Fibroblast of lung (primary cell): ENCODE data around the gene ATP10A. TPM values are rescaled to one million over a fixed set of nuclear protein-coding genes. Genes with fewer than 3 reads are reported as not detected.

Experiments
- DNase-seq, 2 donors: peaks; one replicate each; pipeline versions ENCODE4 v3.0.0 to v3.0.0-alpha.2; 2010; ENCODE audit warnings: low read depth in 2 of 2
- H2AFZ ChIP-seq: 2 replicates; pipeline ENCODE4 v1.5.1; 2012; ENCODE audit warnings: low read length, control low read depth, inconsistent platforms
- H3K27ac ChIP-seq: 2 replicates; pipeline ENCODE4 v1.5.1; 2011; ENCODE audit warnings: low read length, control low read depth; ENCODE audit not compliant: insufficient read depth
- H3K27me3 ChIP-seq: 2 replicates; pipeline ENCODE4 v1.5.1; 2011; ENCODE audit warnings: mild to moderate bottlenecking, low read length; ENCODE audit not compliant: control insufficient read depth, insufficient read depth
- H3K36me3 ChIP-seq: 2 replicates; pipeline ENCODE4 v1.5.1; 2011; ENCODE audit warnings: low read length; ENCODE audit not compliant: control insufficient read depth, insufficient read depth
- H3K4me1 ChIP-seq: 2 replicates; pipeline ENCODE4 v1.5.1; 2011; ENCODE audit warnings: low read length; ENCODE audit not compliant: control insufficient read depth, insufficient read depth; ENCODE audit errors: extremely low read depth
- H3K4me2 ChIP-seq: 2 replicates; pipeline ENCODE4 v1.5.1; 2011; ENCODE audit warnings: low read length, control low read depth; ENCODE audit not compliant: insufficient read depth; ENCODE audit errors: extremely low read depth
- H3K4me3 ChIP-seq, 4 experiments: fragments of 200-600 bp in 1 of 4; sonication (generic) in 1 of 4; replicated peaks in 1 of 4; 2 replicates each; pipeline ENCODE4 v1.5.1; 2011 to 2016; ENCODE audit warnings: low read length in 4 of 4, low read depth in 3 of 4, mild to moderate bottlenecking in 3 of 4, control low read depth in 2 of 4, inconsistent platforms in 1 of 4, mixed read lengths in 1 of 4; ENCODE audit not compliant: insufficient read depth in 1 of 4; ENCODE audit errors: control extremely low read depth in 1 of 4
- H3K79me2 ChIP-seq: 2 replicates; pipeline ENCODE4 v1.5.1; 2012; ENCODE audit warnings: mild to moderate bottlenecking, low read length, inconsistent platforms; ENCODE audit not compliant: control insufficient read depth, insufficient read depth
- H3K9ac ChIP-seq: 2 replicates; pipeline ENCODE4 v1.5.1; 2011; ENCODE audit warnings: mild to moderate bottlenecking, low read length, control low read depth; ENCODE audit not compliant: insufficient read depth
- H3K9me3 ChIP-seq: 2 replicates; pipeline ENCODE4 v1.5.1; 2012; ENCODE audit warnings: low read depth, low read length; ENCODE audit not compliant: control insufficient read depth, insufficient read depth
- H4K20me1 ChIP-seq: 2 replicates; pipeline ENCODE4 v1.5.1; 2011; ENCODE audit warnings: low read length; ENCODE audit not compliant: control insufficient read depth, insufficient read depth; ENCODE audit errors: extremely low read depth
- EZH2 ChIP-seq: IDR thresholded peaks from 2 replicates; pipeline ENCODE4 v1.5.1; 2012; ENCODE audit warnings: low read length, control low read depth, mild to moderate bottlenecking; ENCODE audit errors: missing control alignments
- polyA plus RNA-seq, 2 donors: library from polyadenylated mRNA; depleted of rRNA in 1 of 2; stranded (reverse) in 1 of 2; unstranded in 1 of 2; fragments of >200 nt; gene quantifications; 2 replicates each; pipeline ENCODE4 v1.2.1, GENCODE V29; 2011 to 2012; ENCODE audit warnings: missing spikeins in 1 of 2
- total RNA-seq: library from RNA; depleted of rRNA; stranded (reverse); fragments of >200 nt; gene quantifications from 2 replicates; pipeline ENCODE4 v1.2.1, GENCODE V29; 2014
- TF ChIP-seq, protein P1 (sequence below), 2 donors: IDR thresholded peaks in 1 of 2; conservative IDR thresholded peaks in 1 of 2; 1 replicate in 1 of 2; 2 replicates in 1 of 2; pipeline ENCODE4 v1.5.1; 2011 to 2012; ENCODE audit warnings: low read length in 2 of 2, control low read depth in 1 of 2, inconsistent platforms in 1 of 2, low read depth in 1 of 2, mild to moderate bottlenecking in 1 of 2

The ATP10A gene
- total and polyA plus RNA-seq, 2 donors (not counting 1 experiment from before 2014, with no cell fraction given), result 12.7 to 13.8 TPM

DNA sequence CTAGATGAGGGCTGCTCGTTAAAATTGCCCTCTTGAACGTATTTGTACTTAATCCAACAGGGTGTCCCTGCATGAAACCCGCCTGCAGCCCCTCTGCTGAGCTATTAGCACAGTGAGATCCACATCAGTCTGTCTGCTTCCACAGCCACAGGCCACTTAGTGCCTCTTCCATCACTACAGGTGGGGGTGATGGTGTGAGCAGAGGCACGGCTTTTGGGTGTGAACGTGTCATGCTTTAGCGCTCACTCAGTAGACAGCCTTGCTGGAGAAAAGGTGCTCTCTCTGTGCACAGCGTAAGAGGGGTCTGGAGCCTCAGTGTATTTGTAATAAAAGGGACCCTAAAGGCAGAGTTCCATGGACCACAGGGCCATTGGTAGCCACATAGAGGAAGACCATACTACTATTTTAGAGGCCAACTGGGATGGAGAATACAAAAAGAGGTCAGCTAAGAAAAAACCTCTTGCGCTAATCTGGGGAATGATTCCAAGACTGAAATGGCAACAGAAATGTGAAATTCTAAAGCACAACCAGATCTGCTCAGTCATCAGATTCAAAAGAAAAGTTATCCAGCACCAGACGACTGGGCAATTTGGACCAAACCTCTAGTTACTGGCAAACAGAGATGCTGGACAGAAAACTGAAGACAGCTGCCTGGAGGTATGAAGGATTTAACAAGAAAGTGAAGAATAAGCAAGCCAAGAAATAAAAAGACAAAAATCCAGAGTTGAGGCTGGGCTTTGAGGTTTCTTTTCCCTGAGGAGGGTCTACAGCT lies 120.2 kb downstream of the ATP10A start:
- Histone ChIP-seq H3K4me1 (no peaks in the 10 kb centered on the region), H3K27me3 (no peaks in the 10 kb centered on the region), H3K79me2 (no peaks in the 10 kb centered on the region), H3K4me3 (no peak overlapping the region), H2AFZ (no peak overlapping the region), H4K20me1 (no peaks in the 10 kb centered on the region), H3K27ac (no peak overlapping the region), H3K9me3 (no peaks in the 10 kb centered on the region), H3K4me2 (no peak overlapping the region), H3K36me3 (no peaks in the 10 kb centered on the region), H3K9ac (no peak overlapping the region)
- DNase-seq, result no peak
- no peak for TF ChIP-seq EZH2
- TF ChIP-seq, protein P1, sequence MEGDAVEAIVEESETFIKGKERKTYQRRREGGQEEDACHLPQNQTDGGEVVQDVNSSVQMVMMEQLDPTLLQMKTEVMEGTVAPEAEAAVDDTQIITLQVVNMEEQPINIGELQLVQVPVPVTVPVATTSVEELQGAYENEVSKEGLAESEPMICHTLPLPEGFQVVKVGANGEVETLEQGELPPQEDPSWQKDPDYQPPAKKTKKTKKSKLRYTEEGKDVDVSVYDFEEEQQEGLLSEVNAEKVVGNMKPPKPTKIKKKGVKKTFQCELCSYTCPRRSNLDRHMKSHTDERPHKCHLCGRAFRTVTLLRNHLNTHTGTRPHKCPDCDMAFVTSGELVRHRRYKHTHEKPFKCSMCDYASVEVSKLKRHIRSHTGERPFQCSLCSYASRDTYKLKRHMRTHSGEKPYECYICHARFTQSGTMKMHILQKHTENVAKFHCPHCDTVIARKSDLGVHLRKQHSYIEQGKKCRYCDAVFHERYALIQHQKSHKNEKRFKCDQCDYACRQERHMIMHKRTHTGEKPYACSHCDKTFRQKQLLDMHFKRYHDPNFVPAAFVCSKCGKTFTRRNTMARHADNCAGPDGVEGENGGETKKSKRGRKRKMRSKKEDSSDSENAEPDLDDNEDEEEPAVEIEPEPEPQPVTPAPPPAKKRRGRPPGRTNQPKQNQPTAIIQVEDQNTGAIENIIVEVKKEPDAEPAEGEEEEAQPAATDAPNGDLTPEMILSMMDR (conservative IDR thresholded peaks at IDR 0.05 in 1 of 2, IDR thresholded peaks at IDR 0.05 in 1 of 2; ENCODE audit: low read depth in 1 of 2, low read length in 2 of 2), result no peak

DNA sequence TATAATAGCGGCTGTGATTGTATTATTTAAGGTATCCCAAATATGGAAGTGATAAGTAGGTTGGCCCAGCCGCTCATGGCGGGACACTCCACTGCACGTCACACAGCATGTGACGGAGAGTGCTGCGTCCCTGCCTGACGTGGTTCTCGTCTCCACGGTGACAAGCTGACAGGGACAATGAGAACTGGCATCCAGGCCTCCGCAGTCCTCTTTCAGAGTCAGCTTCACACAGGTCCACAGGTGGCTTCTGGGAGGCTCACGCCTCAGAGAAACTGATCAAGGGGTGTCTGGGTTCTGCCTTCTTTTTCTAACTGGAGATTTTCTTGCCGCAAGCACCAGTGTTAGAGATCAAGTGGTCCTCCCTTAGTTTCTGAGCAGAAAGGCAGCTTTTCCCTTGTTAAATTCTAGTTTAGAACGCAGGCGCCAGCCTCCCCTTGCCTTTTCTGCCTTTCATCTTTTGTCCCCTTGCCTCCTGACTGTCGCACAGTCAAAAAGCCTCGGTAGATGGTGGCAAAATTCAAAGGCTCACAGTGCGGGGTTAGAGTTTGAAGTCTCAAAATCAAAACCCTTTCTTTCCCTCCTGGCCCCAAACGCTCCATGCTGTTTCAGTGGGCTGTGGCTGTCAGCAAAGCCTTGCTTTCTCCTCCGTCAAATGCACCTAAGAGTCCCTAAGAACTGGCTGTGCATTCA lies 120.9 kb downstream of the ATP10A start:
- no peak for DNase-seq
- Histone ChIP-seq H3K4me2 (no peak overlapping the region), H3K36me3 (no peaks in the 10 kb centered on the region), H3K27me3 (no peaks in the 10 kb centered on the region), H3K9ac (no peak overlapping the region), H3K9me3 (no peaks in the 10 kb centered on the region), H2AFZ (no peak overlapping the region), H3K79me2 (no peaks in the 10 kb centered on the region), H3K27ac (no peak overlapping the region), H3K4me3 (no peak overlapping the region), H3K4me1 (no peaks in the 10 kb centered on the region), H4K20me1 (no peaks in the 10 kb centered on the region)
- TF ChIP-seq, protein P1 (conservative IDR thresholded peaks at IDR 0.05 in 1 of 2, IDR thresholded peaks at IDR 0.05 in 1 of 2; ENCODE audit: low read depth in 1 of 2, low read length in 2 of 2), result no peak
- no peak for TF ChIP-seq EZH2

DNA sequence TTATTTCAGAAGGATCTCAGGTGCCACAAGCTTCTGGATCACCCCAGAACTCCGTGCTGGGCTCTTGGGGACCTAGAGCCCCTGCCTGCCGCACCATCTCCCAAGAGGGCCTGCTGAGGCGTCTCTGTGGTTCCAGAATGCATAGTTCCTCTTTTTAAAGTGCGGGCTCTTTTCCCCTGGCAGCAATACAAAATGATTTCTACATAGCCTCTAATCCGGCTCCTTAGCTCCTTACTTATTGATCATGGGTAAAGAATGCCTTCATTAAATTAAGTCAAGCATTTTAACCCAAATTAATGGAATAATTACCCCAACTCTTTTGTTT lies 121.9 kb downstream of the ATP10A start:
- no peak for DNase-seq
- Histone ChIP-seq H3K4me1 (peaks cover 4% of the 10 kb centered on the region), H2AFZ (no peak overlapping the region), H3K9ac (no peak overlapping the region), H3K4me3 (no peak overlapping the region), H3K27ac (no peak overlapping the region), H3K79me2 (no peaks in the 10 kb centered on the region), H3K36me3 (no peaks in the 10 kb centered on the region), H4K20me1 (no peaks in the 10 kb centered on the region), H3K9me3 (no peaks in the 10 kb centered on the region), H3K4me2 (no peak overlapping the region), H3K27me3 (no peaks in the 10 kb centered on the region)
- TF ChIP-seq, protein P1 (conservative IDR thresholded peaks at IDR 0.05 in 1 of 2, IDR thresholded peaks at IDR 0.05 in 1 of 2; ENCODE audit: low read depth in 1 of 2, low read length in 2 of 2), result no peak
- TF ChIP-seq EZH2, result no peak
